Upper lobe of left lung (tissue), 4 donors: Measurements from ENCODE around the gene SLC29A1.

Experiments
- CTCF ChIP-seq, 6 experiments: fragments of 450-650 bp in 4 of 6; fragments of 200-600 bp in 2 of 6; sonication (generic) in 2 of 6; IDR thresholded peaks; one replicate each; pipeline ENCODE4 v1.5.1; 2016 to 2019; ENCODE audit warnings: antibody characterized with exemption in 6 of 6
- POLR2AphosphoS5 ChIP-seq, 2 donors: sonication (generic); formaldehyde crosslinking; IDR thresholded peaks; one replicate each; pipeline ENCODE4 v1.5.1; 2017; ENCODE audit warnings: antibody characterized with exemption in 2 of 2

- TF ChIP-seq CTCF (IDR thresholded peaks at IDR 0.05) = no peak
- no peak for TF ChIP-seq POLR2AphosphoS5 (IDR thresholded peaks at IDR 0.05)
Measured at GRCh38 chr6:44192428-44193041, 30.9 kb upstream of the SLC29A1 start.
